Small intestine (tissue), 7 donors: ENCODE measurements around the gene EEPD1. TPM values are rescaled to one million over a fixed set of nuclear protein-coding genes. Genes with fewer than 3 reads are reported as not detected.

Source experiments
- DNase-seq, 2 donors: peaks; one replicate each; pipeline versions ENCODE4 v3.0.0 to v3.0.0-alpha.2; 2013
- FAIRE-seq: peaks from 2 replicates; lab custom pipeline; 2012; peaks lifted over from hg19 to GRCh38; lab: Jason Lieb, UNC
- H3K27ac ChIP-seq, 3 donors: one replicate each; pipeline ENCODE4 v1.5.1; 2013; ENCODE audit warnings: low read length in 2 of 3, mild to moderate bottlenecking in 2 of 3, control low read depth in 1 of 3, inconsistent platforms in 1 of 3, low read depth in 1 of 3, moderate library complexity in 1 of 3
- H3K27me3 ChIP-seq, 3 donors: one replicate each; pipeline ENCODE4 v1.6.1; 2013; ENCODE audit warnings: low read length in 3 of 3, inconsistent platforms in 1 of 3; ENCODE audit not compliant: control insufficient read depth in 3 of 3, insufficient read depth in 3 of 3
- H3K36me3 ChIP-seq, 3 donors: one replicate each; pipeline ENCODE4 v1.6.1; 2013; ENCODE audit warnings: low read length in 3 of 3, inconsistent platforms in 1 of 3, low read depth in 1 of 3, mild to moderate bottlenecking in 1 of 3, moderate library complexity in 1 of 3; ENCODE audit not compliant: control insufficient read depth in 3 of 3, insufficient read depth in 2 of 3
- H3K4me1 ChIP-seq, 3 donors: one replicate each; pipeline ENCODE4 v1.6.1; 2013; ENCODE audit warnings: low read length in 2 of 3, inconsistent platforms in 1 of 3, low read depth in 1 of 3, mild to moderate bottlenecking in 1 of 3, moderate library complexity in 1 of 3; ENCODE audit not compliant: control insufficient read depth in 3 of 3, insufficient read depth in 2 of 3
- H3K4me3 ChIP-seq, 3 donors: one replicate each; pipeline ENCODE4 v1.5.1; 2013; ENCODE audit warnings: low read length in 3 of 3, control low read depth in 1 of 3, inconsistent platforms in 1 of 3, low read depth in 1 of 3, mild to moderate bottlenecking in 1 of 3, moderate library complexity in 1 of 3
- H3K9me3 ChIP-seq, 2 donors: one replicate each; pipeline ENCODE4 v1.6.1; 2013; ENCODE audit warnings: low read depth in 1 of 2, low read length in 1 of 2; ENCODE audit not compliant: control insufficient read depth in 2 of 2, insufficient read depth in 1 of 2
- WGBS, 3 donors: extraction: QIAGEN DNeasy Blood & Tissue Kit; methylation state at CpG; one replicate each; pipeline ENCODE4 v1.1.7; 2013; 5-methylcytosine and 5-hydroxymethylcytosine counted together
- polyA plus RNA-seq, 4 donors: library from polyadenylated mRNA; stranded (reverse) in 3 of 4; unstranded in 1 of 4; fragments of 200-250 nt in 3 of 4; fragments of 120-200 nt in 1 of 4; gene quantifications; one replicate each; pipeline versions ENCODE4 v1.2.1 to v1.2.3, GENCODE V29; 2013
- donor health status: healthy with polysubstance abuse.
- donor health status: control.
- donor health status: control.
- donor health status: Bipolar disorder and iron deficiency.
- donor health status: healthy.

Gene EEPD1
- polyA plus RNA-seq, 4 donors: 6.9 to 175 (median 86.3) TPM

DNA sequence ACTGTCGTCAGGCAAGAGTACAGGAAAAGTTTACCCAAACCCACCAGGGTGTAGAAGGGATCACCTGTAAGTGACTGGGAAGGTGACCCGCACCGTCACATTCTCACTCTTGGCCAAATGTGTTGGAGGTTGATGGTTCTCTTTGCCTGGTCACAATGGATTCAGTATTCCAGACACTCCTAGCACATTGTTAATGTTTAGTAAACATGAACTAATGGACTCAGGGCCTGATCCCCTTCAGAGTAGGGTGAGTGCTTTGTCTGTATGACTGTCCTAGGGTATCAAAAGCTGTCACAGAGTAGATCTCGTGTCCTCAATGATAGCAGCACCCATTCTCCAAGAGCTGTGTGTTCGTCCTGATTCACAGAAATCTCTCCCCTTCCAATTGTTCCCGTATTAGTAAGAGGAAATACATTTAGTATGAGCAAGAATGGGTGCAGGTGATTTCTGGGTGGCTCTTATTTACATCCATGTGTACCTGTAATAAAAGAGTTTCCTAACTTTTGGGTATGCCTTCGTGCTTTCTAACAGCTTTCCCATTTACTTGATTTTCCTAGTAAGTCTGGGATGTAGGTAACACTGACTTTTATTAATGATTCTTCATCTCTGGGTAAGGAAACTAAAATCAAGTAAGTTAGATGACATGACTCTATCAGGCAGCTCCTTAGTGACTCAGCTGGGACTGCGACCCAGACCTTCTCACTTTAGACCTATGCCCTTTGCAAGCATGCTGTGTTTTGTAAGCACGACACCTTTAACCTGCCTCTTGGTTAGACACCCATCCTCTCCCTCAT, 4.7 kb downstream of the EEPD1 start:
- 41 to 70% (median 53%) methylated on average over 9 of the region's 9 CpGs for WGBS, 3 donors
- FAIRE-seq (no peak), DNase-seq (peak; percentile 51 to 86)
- no peaks in the 10 kb centered on the region for H3K9me3 ChIP-seq
- no peaks in the 10 kb centered on the region for H3K27me3 ChIP-seq
- peak overlapping the region in 2 of 3 donors; percentile 14 to 60 for H3K27ac ChIP-seq
- peak overlapping the region in 1 of 3 donors; percentile 22 for H3K4me3 ChIP-seq
- peaks cover 0 to 17% (median 0%) of the 10 kb centered on the region in 3 donors for H3K36me3 ChIP-seq
- H3K4me1 ChIP-seq: peaks cover 0 to 32% (median 19%) of the 10 kb centered on the region in 3 donors

GRCh38 chr7:36158321-36158605, 5.2 kb downstream of the EEPD1 start:
- H3K4me1 ChIP-seq: peaks cover 0 to 32% (median 19%) of the 10 kb centered on the region in 3 donors
- WGBS, 3 donors: 69 to 81% (median 78%) methylated on average over 2 of the region's 2 CpGs
- H3K27me3 ChIP-seq: no peaks in the 10 kb centered on the region
- peak overlapping the region in 2 of 3 donors; percentile 14 to 16 for H3K27ac ChIP-seq
- FAIRE-seq (no peak), DNase-seq (no peak)
- no peaks in the 10 kb centered on the region for H3K9me3 ChIP-seq
- H3K4me3 ChIP-seq: peak overlapping the region in 1 of 3 donors; percentile 16
- peaks cover 0 to 17% (median 0%) of the 10 kb centered on the region in 3 donors for H3K36me3 ChIP-seq

GRCh38 chr7:36159618-36160017, 6.6 kb downstream of the EEPD1 start:
- FAIRE-seq: no peak
- peaks cover 0 to 28% (median 16%) of the 10 kb centered on the region in 3 donors for H3K4me1 ChIP-seq
- 49 to 78% (median 65%) methylated on average over 3 of the region's 3 CpGs for WGBS, 3 donors

GRCh38 chr7:36160313-36160712, 7.3 kb downstream of the EEPD1 start:
- no peaks in the 10 kb centered on the region for H3K9me3 ChIP-seq
- peak overlapping the region in 1 of 3 donors; percentile 9 for H3K27ac ChIP-seq
- 58 to 84% (median 69%) methylated on average over 5 of the region's 5 CpGs for WGBS, 3 donors
- peaks cover 0 to 28% (median 16%) of the 10 kb centered on the region in 3 donors for H3K4me1 ChIP-seq
- peaks cover 0 to 8% (median 0%) of the 10 kb centered on the region in 3 donors for H3K36me3 ChIP-seq
- H3K4me3 ChIP-seq: no peak overlapping the region
- H3K27me3 ChIP-seq: no peaks in the 10 kb centered on the region
- FAIRE-seq (no peak), DNase-seq (peak in 1 of 2 donors; percentile 34)

More at GRCh38 chr7:36159618-36160017, 6.6 kb downstream of the EEPD1 start:
- H3K27me3 ChIP-seq: no peaks in the 10 kb centered on the region
- H3K9me3 ChIP-seq: no peaks in the 10 kb centered on the region
- peaks cover 0 to 13% (median 0%) of the 10 kb centered on the region in 3 donors for H3K36me3 ChIP-seq
- no peak overlapping the region for H3K4me3 ChIP-seq
- H3K27ac ChIP-seq: no peak overlapping the region
- no peak for DNase-seq

DNA sequence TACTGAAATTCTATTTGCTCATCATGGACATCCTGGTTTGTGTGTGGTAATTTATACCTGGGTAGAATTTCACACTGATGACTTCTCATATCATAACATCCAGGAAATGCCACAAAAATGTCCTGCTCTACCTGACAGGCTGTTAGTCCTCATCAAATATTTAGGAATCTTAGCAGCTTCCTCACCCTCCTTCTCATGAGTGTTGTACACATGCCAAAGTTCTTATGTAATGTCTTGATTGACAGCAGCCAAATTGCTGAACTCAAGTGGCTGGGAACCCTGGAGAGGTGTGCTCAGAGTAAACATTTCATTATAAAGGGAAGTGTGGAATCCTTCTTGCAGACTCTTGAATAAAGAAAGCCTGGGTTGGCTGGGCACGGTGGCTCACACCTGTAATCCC, 8.9 kb downstream of the EEPD1 start:
- no peak for FAIRE-seq

GRCh38 chr7:36165059-36165458, 12.0 kb downstream of the EEPD1 start:
- H3K27me3 ChIP-seq: no peaks in the 10 kb centered on the region
- H3K36me3 ChIP-seq: peaks cover 0 to 5% (median 3%) of the 10 kb centered on the region in 3 donors
- FAIRE-seq (no peak), DNase-seq (peak; percentile 29 to 67)
- WGBS, 3 donors: 58 to 88% (median 66%) methylated on average over 2 of the region's 2 CpGs
- H3K4me3 ChIP-seq: no peak overlapping the region
- no peaks in the 10 kb centered on the region for H3K9me3 ChIP-seq
- peaks cover 0 to 3% (median 3%) of the 10 kb centered on the region in 3 donors for H3K4me1 ChIP-seq
- H3K27ac ChIP-seq: peak overlapping the region in 1 of 3 donors; percentile 2

More for the DNA sequence above, 8.9 kb downstream of the EEPD1 start:
- Histone ChIP-seq H3K4me3 (no peak overlapping the region), H3K27me3 (no peaks in the 10 kb centered on the region), H3K36me3 (peaks cover 0 to 5% (median 0%) of the 10 kb centered on the region in 3 donors), H3K4me1 (peaks cover 0 to 17% (median 10%) of the 10 kb centered on the region in 3 donors), H3K9me3 (no peaks in the 10 kb centered on the region), H3K27ac (no peak overlapping the region)
- no peak for DNase-seq
- 78 to 88% (median 83%) methylated on average over 1 of the region's 1 CpG for WGBS, 3 donors

GRCh38 chr7:36165802-36166201, 12.7 kb downstream of the EEPD1 start:
- Histone ChIP-seq H3K4me3 (no peak overlapping the region), H3K9me3 (no peaks in the 10 kb centered on the region), H3K4me1 (no peaks in the 10 kb centered on the region), H3K27ac (no peak overlapping the region), H3K36me3 (peaks cover 0 to 5% (median 3%) of the 10 kb centered on the region in 3 donors), H3K27me3 (no peaks in the 10 kb centered on the region)
- DNase-seq: no peak
- WGBS, 3 donors: 87 to 95% (median 95%) methylated on average over 4 of the region's 4 CpGs
- FAIRE-seq: no peak

DNA sequence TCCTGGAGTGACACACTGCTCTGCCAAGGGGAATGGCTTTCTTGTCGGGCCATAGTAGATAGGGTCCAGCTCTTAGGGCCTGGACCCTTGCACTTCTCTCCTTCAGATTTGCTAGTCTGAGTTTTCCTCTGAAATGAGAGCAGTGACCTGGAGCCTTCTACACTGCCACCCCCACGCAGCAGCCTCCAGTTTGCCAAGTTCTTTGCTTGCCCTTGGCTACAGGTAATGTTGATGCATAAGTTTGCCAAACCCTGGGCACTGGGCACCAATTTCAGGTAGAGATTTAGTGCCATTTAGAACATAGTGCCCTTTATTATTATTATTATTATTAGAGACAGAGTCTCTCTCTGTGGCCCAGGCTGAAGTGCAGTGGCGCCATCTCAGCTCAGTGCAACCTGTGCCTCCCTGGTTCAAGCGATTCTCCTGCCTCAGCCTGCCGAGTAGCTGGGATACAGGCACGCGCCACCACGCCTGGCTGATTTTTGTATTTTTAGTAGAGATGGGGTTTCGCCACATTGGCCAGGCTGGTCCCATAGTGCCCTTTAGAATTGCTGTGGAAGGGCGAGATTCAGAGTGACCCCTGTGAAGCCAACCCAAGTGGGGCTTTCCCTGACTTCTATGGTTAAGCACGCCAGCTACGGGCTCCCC, 14.5 kb downstream of the EEPD1 start:
- Histone ChIP-seq H3K27ac (no peak overlapping the region), H3K4me3 (no peak overlapping the region), H3K4me1 (no peaks in the 10 kb centered on the region), H3K9me3 (no peaks in the 10 kb centered on the region), H3K36me3 (peaks cover 0 to 3% (median 0%) of the 10 kb centered on the region in 3 donors), H3K27me3 (no peaks in the 10 kb centered on the region)
- no peak for FAIRE-seq
- 84 to 95% (median 93%) methylated on average over 12 of the region's 12 CpGs for WGBS, 3 donors
- DNase-seq: no peak
